ENCODE measurements around the gene GRXCR2.

GRXCR2 gene

DNA sequence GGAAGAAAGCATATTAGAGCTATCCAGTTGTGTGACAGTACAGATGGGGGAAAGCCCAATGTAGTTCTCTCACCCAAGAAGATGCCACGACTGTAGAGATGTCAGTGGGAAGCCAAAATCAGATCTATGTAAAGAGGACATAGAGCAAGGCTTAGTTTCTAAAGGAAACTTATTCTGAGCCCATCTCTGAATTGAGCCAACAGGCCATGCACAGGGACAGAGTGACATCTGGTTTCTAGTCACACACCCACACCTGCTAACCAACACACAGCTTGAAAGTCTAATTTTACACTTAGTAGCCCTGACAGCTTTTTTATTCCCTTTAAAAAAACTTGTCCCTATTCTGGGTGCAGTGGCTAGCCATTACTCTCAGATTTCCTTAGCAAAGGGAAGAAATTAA is 59.9 kb downstream of the GRXCR2 start:
- peaks cover 64% of the 10 kb centered on the region; the same call in 1 of the 2 replicates for H3K36me3 ChIP-seq (ENCODE audit: insufficient read depth, low read length)
- TF ChIP-seq, protein P1, sequence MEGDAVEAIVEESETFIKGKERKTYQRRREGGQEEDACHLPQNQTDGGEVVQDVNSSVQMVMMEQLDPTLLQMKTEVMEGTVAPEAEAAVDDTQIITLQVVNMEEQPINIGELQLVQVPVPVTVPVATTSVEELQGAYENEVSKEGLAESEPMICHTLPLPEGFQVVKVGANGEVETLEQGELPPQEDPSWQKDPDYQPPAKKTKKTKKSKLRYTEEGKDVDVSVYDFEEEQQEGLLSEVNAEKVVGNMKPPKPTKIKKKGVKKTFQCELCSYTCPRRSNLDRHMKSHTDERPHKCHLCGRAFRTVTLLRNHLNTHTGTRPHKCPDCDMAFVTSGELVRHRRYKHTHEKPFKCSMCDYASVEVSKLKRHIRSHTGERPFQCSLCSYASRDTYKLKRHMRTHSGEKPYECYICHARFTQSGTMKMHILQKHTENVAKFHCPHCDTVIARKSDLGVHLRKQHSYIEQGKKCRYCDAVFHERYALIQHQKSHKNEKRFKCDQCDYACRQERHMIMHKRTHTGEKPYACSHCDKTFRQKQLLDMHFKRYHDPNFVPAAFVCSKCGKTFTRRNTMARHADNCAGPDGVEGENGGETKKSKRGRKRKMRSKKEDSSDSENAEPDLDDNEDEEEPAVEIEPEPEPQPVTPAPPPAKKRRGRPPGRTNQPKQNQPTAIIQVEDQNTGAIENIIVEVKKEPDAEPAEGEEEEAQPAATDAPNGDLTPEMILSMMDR (conservative IDR thresholded peaks at IDR 0.05; ENCODE audit: low read length), result no peak
- TF ChIP-seq EZH2phosphoT487 (IDR thresholded peaks at IDR 0.05; ENCODE audit: borderline replicate concordance), result no peak
- H4K20me1 ChIP-seq (ENCODE audit: insufficient read depth, low read length, poor library complexity, severe bottlenecking), result no peaks in the 10 kb centered on the region
- H3K9me2 ChIP-seq (replicated peaks; ENCODE audit: low read depth, low read length), result no peaks in the 10 kb centered on the region
- H3K4me2 ChIP-seq (ENCODE audit: low read depth, low read length, poor library complexity, severe bottlenecking), result no peak overlapping the region
- no peaks in the 10 kb centered on the region for H3K4me1 ChIP-seq (ENCODE audit: insufficient read depth, low read length, poor library complexity, severe bottlenecking)
- H2AFZ ChIP-seq (ENCODE audit: low read length), result no peak overlapping the region
- H3K79me2 ChIP-seq (ENCODE audit: insufficient read depth, low read length), result no peaks in the 10 kb centered on the region
- no peaks in the 10 kb centered on the region for H3F3A ChIP-seq (ENCODE audit: low read depth)
- H3K9me3 ChIP-seq (ENCODE audit: insufficient read depth, low read depth, low read length), result no peaks in the 10 kb centered on the region
- no peaks in the 10 kb centered on the region for H3K27me3 ChIP-seq (ENCODE audit: insufficient read depth, low read length, poor library complexity, severe bottlenecking)
- H3K9ac ChIP-seq (ENCODE audit: low read depth, low read length, poor library complexity, severe bottlenecking), result no peak overlapping the region
- H3K4me3 ChIP-seq (ENCODE audit: low read length, poor library complexity, severe bottlenecking), result no peak overlapping the region

DNA sequence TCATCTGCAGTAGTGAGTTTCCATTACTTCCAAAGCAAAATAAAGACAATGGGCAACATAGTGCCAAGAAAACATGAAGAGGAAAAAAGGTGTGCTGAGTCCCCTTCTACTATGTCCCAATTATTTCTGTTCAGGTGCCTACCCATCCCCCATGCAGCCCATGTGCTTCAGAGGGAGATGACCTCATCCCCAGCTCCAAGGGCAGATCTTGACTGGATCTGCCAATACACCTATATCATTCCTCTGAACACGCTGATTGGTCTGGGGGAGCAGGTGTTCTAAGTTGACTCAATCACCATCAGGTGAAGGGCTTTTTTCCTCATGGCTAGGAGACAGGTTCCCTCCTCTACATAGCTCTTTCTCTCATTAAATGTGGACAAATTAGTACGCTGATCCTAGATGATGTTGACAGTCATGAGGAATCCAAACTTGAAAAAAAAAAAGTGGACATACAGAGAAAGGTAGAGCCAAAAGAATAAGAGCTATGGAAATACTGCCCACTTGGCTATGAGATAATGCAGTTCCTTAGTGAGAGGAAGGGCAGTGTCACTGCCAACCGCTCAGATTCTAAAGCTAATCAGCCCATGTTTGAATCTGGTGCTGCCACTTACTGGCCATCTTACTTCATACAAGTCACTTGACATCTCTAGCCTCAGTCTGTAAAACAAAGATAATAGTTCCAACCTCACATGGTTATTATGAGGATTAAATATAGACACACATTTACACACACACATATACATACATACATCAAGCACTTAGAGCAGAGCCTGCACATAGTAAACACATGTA is 60.8 kb downstream of the GRXCR2 start:
- Histone ChIP-seq H3K4me2 (ENCODE audit: low read depth, low read length, poor library complexity, severe bottlenecking) (no peak overlapping the region), H3K9ac (ENCODE audit: low read depth, low read length, poor library complexity, severe bottlenecking) (no peak overlapping the region), H3K36me3 (ENCODE audit: insufficient read depth, low read length) (peaks cover 61% of the 10 kb centered on the region; the same call in 1 of the 2 replicates), H3K27me3 (ENCODE audit: insufficient read depth, low read length, poor library complexity, severe bottlenecking) (no peaks in the 10 kb centered on the region), H3K79me2 (ENCODE audit: insufficient read depth, low read length) (no peaks in the 10 kb centered on the region), H3K9me2 (replicated peaks; ENCODE audit: low read depth, low read length) (no peaks in the 10 kb centered on the region), H3K9me3 (ENCODE audit: insufficient read depth, low read depth, low read length) (no peaks in the 10 kb centered on the region), H3K4me3 (ENCODE audit: low read length, poor library complexity, severe bottlenecking) (no peak overlapping the region), H3K4me1 (ENCODE audit: insufficient read depth, low read length, poor library complexity, severe bottlenecking) (no peaks in the 10 kb centered on the region), H2AFZ (ENCODE audit: low read length) (no peak overlapping the region), H3F3A (ENCODE audit: low read depth) (no peaks in the 10 kb centered on the region), H4K20me1 (ENCODE audit: insufficient read depth, low read length, poor library complexity, severe bottlenecking) (no peaks in the 10 kb centered on the region)
- no peak for TF ChIP-seq EZH2phosphoT487 (IDR thresholded peaks at IDR 0.05; ENCODE audit: borderline replicate concordance)
- TF ChIP-seq, protein P1 (conservative IDR thresholded peaks at IDR 0.05; ENCODE audit: low read length), result peak; percentile 58
